AG09319 (cell line): ENCODE measurements around the gene MYO7B.

Source experiments
- DNase-seq: peaks from one replicate; pipeline ENCODE4 v3.0.0-alpha.2; 2010; ENCODE audit warnings: low read depth; ENCODE audit errors: extremely low read depth
- TF ChIP-seq, protein P1 (sequence below): IDR thresholded peaks from 2 replicates; pipeline ENCODE4 v1.5.1; 2011; ENCODE audit warnings: low read depth, mild to moderate bottlenecking, inconsistent platforms, low read length, moderate library complexity

MYO7B gene

DNA sequence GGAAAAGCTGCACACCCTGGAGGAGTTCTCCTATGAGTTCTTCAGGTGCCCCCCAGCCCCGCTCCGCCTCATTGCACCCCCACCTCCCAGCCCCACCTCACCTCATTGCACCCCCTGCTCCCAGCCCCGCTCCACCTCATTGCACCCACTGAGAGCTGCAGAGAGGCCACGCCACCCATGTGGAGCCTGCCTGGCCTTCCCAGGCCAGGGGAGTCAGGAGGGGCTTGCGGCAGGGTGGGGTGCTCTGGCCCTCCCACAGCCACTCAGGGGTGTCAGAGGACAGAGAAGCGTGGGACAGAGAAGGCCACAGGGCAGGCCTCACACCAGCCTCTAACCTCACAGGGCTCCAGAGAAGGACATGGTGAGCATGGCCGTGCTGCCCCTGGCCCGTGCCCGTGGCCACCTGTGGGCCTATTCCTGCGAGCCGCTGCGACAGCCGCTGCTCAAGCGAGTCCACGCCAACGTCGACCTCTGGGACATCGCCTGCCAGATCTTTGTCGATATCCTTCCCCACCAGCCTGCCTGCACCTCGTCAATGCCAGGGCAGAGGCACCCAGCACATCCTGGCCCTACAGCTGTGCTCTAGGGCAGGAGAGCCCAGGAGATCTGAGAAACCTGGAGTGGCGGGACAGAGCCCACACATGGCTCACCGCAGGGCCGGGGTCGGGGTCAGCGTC, 95.5 kb downstream of the MYO7B start:
- TF ChIP-seq, protein P1, sequence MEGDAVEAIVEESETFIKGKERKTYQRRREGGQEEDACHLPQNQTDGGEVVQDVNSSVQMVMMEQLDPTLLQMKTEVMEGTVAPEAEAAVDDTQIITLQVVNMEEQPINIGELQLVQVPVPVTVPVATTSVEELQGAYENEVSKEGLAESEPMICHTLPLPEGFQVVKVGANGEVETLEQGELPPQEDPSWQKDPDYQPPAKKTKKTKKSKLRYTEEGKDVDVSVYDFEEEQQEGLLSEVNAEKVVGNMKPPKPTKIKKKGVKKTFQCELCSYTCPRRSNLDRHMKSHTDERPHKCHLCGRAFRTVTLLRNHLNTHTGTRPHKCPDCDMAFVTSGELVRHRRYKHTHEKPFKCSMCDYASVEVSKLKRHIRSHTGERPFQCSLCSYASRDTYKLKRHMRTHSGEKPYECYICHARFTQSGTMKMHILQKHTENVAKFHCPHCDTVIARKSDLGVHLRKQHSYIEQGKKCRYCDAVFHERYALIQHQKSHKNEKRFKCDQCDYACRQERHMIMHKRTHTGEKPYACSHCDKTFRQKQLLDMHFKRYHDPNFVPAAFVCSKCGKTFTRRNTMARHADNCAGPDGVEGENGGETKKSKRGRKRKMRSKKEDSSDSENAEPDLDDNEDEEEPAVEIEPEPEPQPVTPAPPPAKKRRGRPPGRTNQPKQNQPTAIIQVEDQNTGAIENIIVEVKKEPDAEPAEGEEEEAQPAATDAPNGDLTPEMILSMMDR: no peak
- no peak for DNase-seq

- TF ChIP-seq, protein P1: no peak
- no peak for DNase-seq
Measured at GRCh38 chr2:127631541-127631996, 96.1 kb downstream of the MYO7B start.

DNA sequence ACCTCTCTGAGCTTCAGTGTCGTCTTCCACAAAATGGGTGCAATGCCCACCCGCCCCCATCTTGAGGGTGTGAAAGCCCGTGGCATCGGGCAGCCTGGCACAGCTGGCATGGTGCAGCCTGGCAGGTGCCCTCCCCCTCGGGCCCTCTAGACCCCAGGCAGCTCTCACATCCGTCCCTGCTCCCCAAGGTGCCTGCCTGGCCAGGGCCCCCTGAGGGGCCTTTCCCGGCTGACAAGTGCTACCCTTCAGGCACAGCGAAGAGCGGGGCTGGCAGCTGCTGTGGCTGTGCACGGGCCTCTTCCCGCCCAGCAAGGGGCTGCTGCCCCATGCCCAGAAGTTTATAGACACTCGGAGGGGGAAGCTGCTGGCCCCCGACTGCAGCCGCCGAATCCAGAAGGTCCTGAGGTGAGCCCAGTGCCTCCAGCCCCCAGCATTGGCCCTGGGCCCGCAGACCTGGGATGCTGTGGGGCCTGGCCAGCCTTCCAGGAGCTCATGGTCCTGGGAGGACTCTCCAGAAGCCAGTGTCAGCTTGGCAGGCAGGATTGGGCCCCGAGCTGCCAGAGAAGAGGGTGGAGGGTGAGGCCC, 96.6 kb downstream of the MYO7B start:
- TF ChIP-seq, protein P1: no peak
- DNase-seq: no peak

DNA sequence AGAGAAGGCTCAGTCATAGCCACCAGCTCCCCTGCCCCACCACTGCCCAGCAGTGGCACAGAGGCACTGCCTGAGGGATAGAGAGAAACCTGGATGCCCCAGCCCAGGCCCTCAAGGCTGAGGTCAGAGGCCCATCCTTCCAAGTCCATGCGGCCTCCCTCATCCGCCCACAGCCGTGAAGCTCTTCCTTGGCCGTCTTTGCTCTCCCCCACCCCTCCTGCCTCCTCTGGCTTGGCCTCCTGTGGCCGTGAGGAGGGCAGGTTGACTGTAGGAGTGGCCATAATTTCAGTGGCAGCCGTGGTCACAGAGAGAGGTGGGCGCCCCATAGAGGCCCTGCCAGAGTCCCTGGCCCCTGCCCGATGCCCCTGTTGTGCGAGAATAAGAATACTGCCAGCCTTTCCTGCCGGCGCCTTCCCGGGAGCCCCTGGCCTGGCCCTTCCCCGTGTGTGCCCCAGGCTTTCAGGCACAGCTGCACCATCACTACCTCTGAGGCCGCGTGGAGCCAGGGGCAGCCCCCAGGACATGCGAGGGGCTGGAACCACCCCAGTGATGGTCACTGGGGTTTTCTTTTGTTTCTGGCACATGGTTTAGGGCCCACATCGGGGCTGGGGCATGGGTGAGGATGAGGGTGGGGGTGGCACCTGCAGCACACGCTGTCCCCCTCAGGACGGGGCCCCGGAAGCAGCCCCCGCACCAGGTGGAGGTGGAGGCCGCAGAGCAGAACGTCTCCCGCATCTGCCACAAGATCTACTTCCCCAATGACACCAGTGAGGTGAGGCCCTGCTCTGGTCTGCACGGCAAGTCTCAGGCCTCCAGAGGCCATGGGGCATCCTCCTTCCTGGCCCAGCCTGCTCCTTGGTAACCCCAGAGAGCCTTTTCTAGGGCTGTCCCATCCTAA, 97.4 kb downstream of the MYO7B start:
- TF ChIP-seq, protein P1: no peak
- DNase-seq: no peak

DNA sequence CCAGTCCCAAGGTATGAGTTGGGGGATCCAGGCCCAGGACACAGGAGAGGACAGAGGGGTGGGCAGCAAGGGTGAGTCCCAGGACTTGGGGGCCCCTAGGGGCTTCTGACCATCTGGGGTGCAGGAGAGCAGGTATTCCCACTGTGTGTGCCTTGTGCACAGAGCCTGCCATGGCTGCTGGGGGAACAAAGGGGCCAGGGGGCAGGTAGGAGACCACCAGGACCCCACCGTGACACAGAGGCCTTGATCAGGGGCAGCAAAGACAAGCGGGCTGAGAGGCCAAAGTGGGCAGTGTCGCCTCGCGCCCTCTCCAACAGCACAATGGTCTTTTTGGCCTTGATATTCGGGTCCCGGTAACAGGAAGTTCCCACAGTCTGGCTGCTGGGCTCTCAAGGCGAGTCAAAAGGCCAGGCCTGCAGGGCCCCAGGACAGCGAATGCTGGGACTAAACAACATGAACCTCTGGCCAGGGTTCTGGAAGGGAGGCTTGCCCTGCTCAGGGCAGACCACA, 98.1 kb downstream of the MYO7B start:
- DNase-seq: no peak
- TF ChIP-seq, protein P1: no peak

DNA sequence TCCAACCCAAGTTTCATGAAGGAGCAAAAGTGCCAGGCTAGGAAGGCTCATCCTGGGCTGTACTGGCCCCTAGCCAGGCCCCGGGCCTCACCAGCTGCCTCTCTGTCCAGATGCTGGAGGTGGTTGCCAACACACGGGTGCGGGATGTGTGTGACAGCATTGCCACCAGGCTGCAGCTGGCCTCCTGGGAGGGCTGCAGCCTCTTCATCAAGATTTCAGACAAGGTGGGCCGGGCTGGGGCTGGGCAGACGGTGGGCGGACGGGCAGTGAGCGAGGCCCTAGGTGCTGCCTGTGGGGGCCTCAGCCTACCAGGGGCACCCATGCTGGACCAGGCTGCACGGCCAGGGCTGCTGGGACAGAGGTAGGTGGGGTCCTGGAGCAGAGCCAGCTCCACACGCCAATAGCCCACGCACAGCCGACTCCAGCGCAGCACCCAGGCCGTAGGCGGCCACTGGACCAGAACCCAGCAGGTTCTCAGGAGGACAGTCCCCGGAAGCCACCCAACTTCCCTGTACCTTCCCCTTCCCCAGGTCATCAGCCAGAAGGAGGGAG, 98.7 kb downstream of the MYO7B start:
- TF ChIP-seq, protein P1: no peak
- no peak for DNase-seq
